Kidney (tissue), 14 donors: ENCODE measurements around the gene SLC24A4. TPM values are rescaled to one million over a fixed set of nuclear protein-coding genes. Genes with fewer than 3 reads are reported as not detected.

Experiments used
- DNase-seq, 5 donors: peaks; one replicate each; pipeline ENCODE4 v3.0.0-alpha.2; 2013 to 2020
- FAIRE-seq: peaks from 2 replicates; lab custom pipeline; 2012; peaks lifted over from hg19 to GRCh38; lab: Jason Lieb, UNC
- H3K27ac ChIP-seq, 2 donors: one replicate each; pipeline ENCODE4 v1.7.0; 2013; ENCODE audit warnings: low read depth in 2 of 2, low read length in 2 of 2, inconsistent platforms in 1 of 2
- H3K27me3 ChIP-seq: one replicate; pipeline ENCODE4 v1.7.1; 2013; ENCODE audit warnings: low read length, inconsistent platforms; ENCODE audit not compliant: control insufficient read depth, insufficient read depth
- H3K36me3 ChIP-seq, 3 donors: one replicate each; pipeline versions ENCODE4 v1.7.0 to v1.7.1; 2013; ENCODE audit warnings: low read length in 3 of 3, control low read depth in 1 of 3, inconsistent platforms in 1 of 3; ENCODE audit not compliant: insufficient read depth in 3 of 3, control insufficient read depth in 2 of 3
- H3K4me1 ChIP-seq, 3 donors: one replicate each; pipeline versions ENCODE4 v1.7.0 to v1.7.1; 2013; ENCODE audit warnings: low read length in 3 of 3, inconsistent platforms in 1 of 3, low read depth in 1 of 3; ENCODE audit not compliant: control insufficient read depth in 2 of 3, insufficient read depth in 2 of 3
- H3K4me3 ChIP-seq, 3 donors: one replicate each; pipeline versions ENCODE4 v1.7.0 to v1.8.1; 2013; ENCODE audit warnings: low read length in 3 of 3, control low read depth in 1 of 3, inconsistent platforms in 1 of 3
- H3K9ac ChIP-seq, 3 donors: one replicate each; pipeline versions ENCODE4 v1.7.0 to v1.7.1; 2013; ENCODE audit warnings: low read length in 3 of 3, control low read depth in 1 of 3, inconsistent platforms in 1 of 3
- H3K9me3 ChIP-seq, 3 donors: one replicate each; pipeline versions ENCODE4 v1.7.0 to v1.7.1; 2013; ENCODE audit warnings: low read length in 3 of 3, control low read depth in 1 of 3, inconsistent platforms in 1 of 3; ENCODE audit not compliant: control insufficient read depth in 2 of 3, insufficient read depth in 1 of 3
- CTCF ChIP-seq: IDR thresholded peaks from 3 replicates; pipeline ENCODE4 v1.5.1; 2012; ENCODE audit warnings: mild to moderate bottlenecking, moderate library complexity, borderline replicate concordance; ENCODE audit not compliant: insufficient read depth; ENCODE audit errors: extremely low read depth
- intact Hi-C: fragments of 100-400 bp; cut with DNase I; formaldehyde crosslinking; loops from one replicate; pipeline ENCODE4 v1.11.1; 2022
- polyA plus RNA-seq: library from polyadenylated mRNA; stranded (reverse); fragments of 350-450 nt; fragmentation: Illumina TruSeq; extraction: RNeasy Lipid Tissue Mini Kit (QIAGEN cat#74804); gene quantifications from one replicate; pipeline ENCODE4 v1.2.3, GENCODE V29; 2014; ENCODE audit warnings: low read depth, low replicate concordance; ENCODE audit not compliant: insufficient read depth
- total RNA-seq: library from RNA; stranded (reverse); fragmentation: NEBNext Ultra II Directional; extraction: Animal tissue kit (Norgen Biotek cat#: 25700); gene quantifications from one replicate; pipeline ENCODE4 v1.2.1, GENCODE V29; 2021
- donor health status: control.
- donor health status: control.
- donor health status: control.
- donor health status: control.
- donor health status: control.
- donor health status: DM: yes; HTN: yes; CAD: no.
- donor health status: Normal renal cell carcinoma (clear cell type).

Gene SLC24A4
- total and polyA plus RNA-seq, 2 donors from 2014 or later = 0.32 to 0.85 TPM

GRCh38 chr14:92546347-92547053, 223.5 kb downstream of the SLC24A4 start:
- intact Hi-C loops = no loop called here
- Histone ChIP-seq H3K36me3 (no peaks in the 10 kb centered on the region), H3K9me3 (no peaks in the 10 kb centered on the region), H3K4me1 (no peaks in the 10 kb centered on the region), H3K27ac (no peak overlapping the region), H3K9ac (no peak overlapping the region), H3K4me3 (no peak overlapping the region), H3K27me3 (no peaks in the 10 kb centered on the region)
- no peak for TF ChIP-seq CTCF
- FAIRE-seq (no peak), DNase-seq (peak in 2 of 5 donors; percentile 12 to 36)

GRCh38 chr14:92549105-92549858, 226.3 kb downstream of the SLC24A4 start:
- Histone ChIP-seq H3K4me3 (no peak overlapping the region), H3K27me3 (no peaks in the 10 kb centered on the region), H3K4me1 (no peaks in the 10 kb centered on the region), H3K27ac (peak overlapping the region in 1 of 2 donors; percentile 22), H3K9me3 (no peaks in the 10 kb centered on the region), H3K36me3 (no peaks in the 10 kb centered on the region), H3K9ac (no peak overlapping the region)
- no peak for TF ChIP-seq CTCF
- intact Hi-C loops = no loop called here
- DNase-seq = no peak
- FAIRE-seq = no peak

GRCh38 chr14:92549859-92550230, 226.9 kb downstream of the SLC24A4 start:
- no peaks in the 10 kb centered on the region for H3K9me3 ChIP-seq
- FAIRE-seq (no peak), DNase-seq (peak in 4 of 5 donors; percentile 21 to 81 (median 28))
- H3K36me3 ChIP-seq = no peaks in the 10 kb centered on the region
- no peak for TF ChIP-seq CTCF
- no peaks in the 10 kb centered on the region for H3K27me3 ChIP-seq
- no peak overlapping the region for H3K4me3 ChIP-seq
- intact Hi-C loops = no loop called here
- H3K9ac ChIP-seq = no peak overlapping the region
- no peaks in the 10 kb centered on the region for H3K4me1 ChIP-seq
- peak overlapping the region in 1 of 2 donors; percentile 22 for H3K27ac ChIP-seq

Other genes starting within 250 kb of the SLC24A4 start
- gene ATXN3, start 216.6 kb upstream of the SLC24A4 start, total RNA-seq = 33.6 TPM
- 17.2 TPM for gene ATXN3, start 216.6 kb upstream of the SLC24A4 start, polyA plus RNA-seq
- 128 TPM for gene NDUFB1, start 201.5 kb upstream of the SLC24A4 start, total RNA-seq
- 1,129 TPM for gene NDUFB1, start 201.5 kb upstream of the SLC24A4 start, polyA plus RNA-seq
- gene CPSF2, start 201.2 kb upstream of the SLC24A4 start, total RNA-seq = 51.6 TPM
- 12.3 TPM for gene CPSF2, start 201.2 kb upstream of the SLC24A4 start, polyA plus RNA-seq
- gene RIN3, start 190.6 kb downstream of the SLC24A4 start, total RNA-seq = 30.4 TPM
- gene RIN3, start 190.6 kb downstream of the SLC24A4 start, polyA plus RNA-seq = 7.1 TPM